ENCODE data around the gene COL1A1. TPM values are rescaled to one million over a fixed set of nuclear protein-coding genes. Genes with fewer than 3 reads are reported as not detected.
A peak's percentile ranks its signal among the peaks of the same experiment; 100 is the strongest.

COL1A1 gene
- total RNA-seq, 1 experiment from 2014 or later: 5.5 TPM

DNA sequence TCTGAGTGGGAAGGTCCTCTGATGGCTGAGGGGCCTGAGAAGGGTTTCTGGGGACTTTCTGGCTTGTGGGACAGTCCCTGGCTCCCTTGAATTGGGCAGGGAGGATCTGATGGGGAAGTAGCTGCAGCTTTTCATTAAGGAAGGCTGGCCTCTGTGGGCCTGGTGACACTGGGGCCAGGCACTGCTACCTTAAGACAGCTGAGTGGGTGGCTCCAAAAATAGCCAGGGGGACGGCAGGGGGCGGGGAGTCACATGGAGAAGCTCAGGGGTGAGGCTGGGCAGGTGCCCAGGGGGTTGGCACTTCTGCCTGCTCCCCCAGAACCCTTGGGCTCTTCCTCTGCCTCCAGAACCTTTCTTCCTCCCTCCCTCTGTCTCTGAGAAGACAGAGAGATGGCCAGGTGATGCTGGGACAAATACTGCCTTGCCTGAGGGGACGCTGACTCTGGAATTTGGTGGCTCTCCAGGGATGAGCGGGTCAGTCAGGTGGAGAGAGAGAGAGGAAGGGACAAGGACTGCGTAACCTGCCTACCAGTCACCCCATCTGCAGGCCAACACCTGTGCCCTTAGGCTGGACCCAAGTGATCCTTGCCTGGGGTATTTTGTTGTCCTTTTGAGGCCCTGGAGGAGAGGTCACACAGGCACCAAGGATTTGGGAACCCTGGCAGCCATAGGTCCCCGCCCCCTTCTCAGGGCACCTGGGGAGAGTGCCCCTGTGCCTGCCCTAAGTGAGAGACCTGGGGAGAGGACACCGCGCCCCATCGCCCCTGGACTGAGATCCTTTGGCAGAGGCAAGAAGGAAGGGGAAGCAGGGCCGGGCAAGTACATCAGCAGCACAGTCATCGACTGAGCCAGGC is 37.4 kb downstream of the COL1A1 start:
- BruUV-seq (replicated peaks): no TSS peak
- peaks cover 12% of the 10 kb centered on the region for H3K36me3 Mint-ChIP-seq (ENCODE audit: insufficient read depth, unreplicated experiment)
- peaks cover 80% of the 10 kb centered on the region for H3K27me3 Mint-ChIP-seq (ENCODE audit: unreplicated experiment)
- peaks cover 24% of the 10 kb centered on the region for H3K4me1 Mint-ChIP-seq (ENCODE audit: low read depth, unreplicated experiment)
- CTCF ChIA-PET: interaction anchor here (0.7 kb wide), 1 partner anchor 70 kb away, joined by 6 read pairs; no protein-coding TSS in a partner anchor
- intact Hi-C loops (cut with micrococcal nuclease; ENCODE audit: unreplicated experiment): loop anchor here (5.0 kb wide), 1 partner anchor 47 kb away; no protein-coding TSS in a partner anchor
- no peak overlapping the region for H3K4me3 Mint-ChIP-seq (ENCODE audit: low read depth, unreplicated experiment)
- DNase-seq: no peak
- TF ChIP-seq CTCF (IDR thresholded peaks at IDR 0.05; ENCODE audit: unreplicated experiment): no peak
- no peak overlapping the region for H3K27ac Mint-ChIP-seq (ENCODE audit: unreplicated experiment)
- H3K9me3 Mint-ChIP-seq (ENCODE audit: low read depth, unreplicated experiment): no peaks in the 10 kb centered on the region

DNA sequence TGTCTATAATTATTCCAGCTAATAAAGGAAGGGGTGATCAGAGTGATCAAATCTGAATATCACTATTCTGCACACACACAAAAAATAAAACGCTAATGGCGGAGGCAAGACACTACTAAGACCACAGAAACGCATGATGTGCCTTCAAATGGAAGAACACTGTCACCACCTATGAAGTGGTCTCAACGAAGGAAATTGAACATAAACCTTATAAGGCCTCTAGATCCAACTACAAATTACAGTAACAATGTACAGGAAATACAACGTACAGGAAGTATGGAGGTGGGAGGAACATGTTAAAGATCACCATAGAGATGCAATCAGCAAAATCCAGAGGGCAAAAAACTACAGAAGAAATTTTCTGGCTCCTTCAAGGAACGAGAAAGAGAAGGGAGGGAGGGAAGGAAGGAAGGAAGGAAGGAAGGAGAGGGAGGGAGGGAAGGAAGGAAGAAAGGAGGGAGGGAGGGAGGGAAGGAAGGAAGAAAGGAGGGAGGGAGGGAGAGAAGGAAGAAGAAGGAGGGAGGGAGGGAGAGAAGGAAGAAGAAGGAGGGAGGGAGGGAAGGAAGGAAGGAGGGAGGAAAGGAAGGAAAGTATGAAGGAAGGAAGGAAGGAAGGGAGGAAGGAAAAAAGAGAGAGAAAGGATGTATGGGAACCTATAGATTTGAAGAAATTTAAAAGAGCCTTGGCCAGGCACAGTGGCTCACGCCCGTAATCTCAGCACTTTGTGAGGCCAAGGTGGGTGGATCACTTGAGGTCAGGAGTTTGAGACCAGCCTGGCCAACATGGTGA is 38.8 kb downstream of the COL1A1 start:
- DNase-seq: no peak
- H3K4me1 Mint-ChIP-seq (ENCODE audit: low read depth, unreplicated experiment): peaks cover 18% of the 10 kb centered on the region
- no peak for TF ChIP-seq CTCF (IDR thresholded peaks at IDR 0.05; ENCODE audit: unreplicated experiment)
- H3K27ac Mint-ChIP-seq (ENCODE audit: unreplicated experiment): no peak overlapping the region
- intact Hi-C loops (cut with micrococcal nuclease; ENCODE audit: unreplicated experiment): loop anchor here (5.0 kb wide), 1 partner anchor 45 kb away; no protein-coding TSS in a partner anchor
- peaks cover 12% of the 10 kb centered on the region for H3K36me3 Mint-ChIP-seq (ENCODE audit: insufficient read depth, unreplicated experiment)
- H3K4me3 Mint-ChIP-seq (ENCODE audit: low read depth, unreplicated experiment): no peak overlapping the region
- BruUV-seq (replicated peaks): no TSS peak
- H3K27me3 Mint-ChIP-seq (ENCODE audit: unreplicated experiment): peaks cover 66% of the 10 kb centered on the region
- CTCF ChIA-PET: interaction anchor here (0.8 to 2.6 kb wide), 6 partner anchors 11 to 68 kb away, joined by 3 to 11 read pairs (median 4); partner anchors contain the start of gene PDK2
- no peaks in the 10 kb centered on the region for H3K9me3 Mint-ChIP-seq (ENCODE audit: low read depth, unreplicated experiment)

- Mint-ChIP-seq H3K4me3 (ENCODE audit: low read depth, unreplicated experiment) (peak overlapping the region; percentile 75), H3K9me3 (ENCODE audit: low read depth, unreplicated experiment) (no peaks in the 10 kb centered on the region)
- intact Hi-C loops (cut with micrococcal nuclease; ENCODE audit: unreplicated experiment): loop anchor here (2.0 to 5.0 kb wide), 2 partner anchors 45 to 67 kb away; partner anchors contain the start of gene PDK2
These were observed 39.5 kb downstream of the COL1A1 start for GRCh38 chr17:50161911-50162288.

More at GRCh38 chr17:50161911-50162288, 39.5 kb downstream of the COL1A1 start:
- DNase-seq: no peak
- Mint-ChIP-seq H3K4me1 (ENCODE audit: low read depth, unreplicated experiment) (peaks cover 18% of the 10 kb centered on the region), H3K27me3 (ENCODE audit: unreplicated experiment) (peaks cover 61% of the 10 kb centered on the region), H3K36me3 (ENCODE audit: insufficient read depth, unreplicated experiment) (peaks cover 12% of the 10 kb centered on the region), H3K27ac (ENCODE audit: unreplicated experiment) (peak overlapping the region; percentile 6)
- no peak for TF ChIP-seq CTCF (IDR thresholded peaks at IDR 0.05; ENCODE audit: unreplicated experiment)
- no TSS peak for BruUV-seq (replicated peaks)
- CTCF ChIA-PET: interaction anchor here (0.8 to 2.6 kb wide), 8 partner anchors 10 to 135 kb away, joined by 3 to 11 read pairs (median 4); partner anchors contain the start of gene PDK2
